H9 (cell line): ENCODE measurements around the gene GALT. TPM values are rescaled to one million over a fixed set of nuclear protein-coding genes. Genes with fewer than 3 reads are reported as not detected.
A peak's percentile ranks its signal among the peaks of the same experiment; 100 is the strongest.

Experiments
- DNase-seq: peaks from one replicate; pipeline ENCODE4 v3.0.0-alpha.2; 2017
- H2AFZ ChIP-seq: one replicate; pipeline ENCODE4 v1.6.1; 2013; ENCODE audit warnings: mild to moderate bottlenecking, low read length, control low read depth, moderate library complexity
- H2AK5ac ChIP-seq: 2 replicates; pipeline ENCODE4 v1.6.1; 2013; ENCODE audit warnings: low read length, control low read depth, mixed read lengths; ENCODE audit not compliant: insufficient read length
- H2BK120ac ChIP-seq: one replicate; pipeline ENCODE4 v1.6.1; 2013; ENCODE audit warnings: low read depth, mild to moderate bottlenecking, low read length, control low read depth, inconsistent platforms; ENCODE audit not compliant: poor library complexity, severe bottlenecking
- H2BK12ac ChIP-seq: 2 replicates; pipeline ENCODE4 v1.6.1; 2013; ENCODE audit warnings: low read length, control low read depth, mixed read lengths, low read depth; ENCODE audit not compliant: insufficient read length
- H2BK15ac ChIP-seq: 2 replicates; pipeline ENCODE4 v1.6.1; 2013; ENCODE audit warnings: low read depth, low read length, control low read depth
- H2BK20ac ChIP-seq: one replicate; pipeline ENCODE4 v1.6.1; 2013; ENCODE audit warnings: low read depth, mild to moderate bottlenecking, low read length, control low read depth, inconsistent platforms; ENCODE audit not compliant: poor library complexity, severe bottlenecking
- H2BK5ac ChIP-seq: 2 replicates; pipeline ENCODE4 v1.6.1; 2013; ENCODE audit warnings: low read length, control low read depth, mixed read lengths; ENCODE audit not compliant: insufficient read length
- H3K14ac ChIP-seq: 2 replicates; pipeline ENCODE4 v1.6.1; 2013; ENCODE audit warnings: low read length, control low read depth; ENCODE audit not compliant: insufficient read depth
- H3K18ac ChIP-seq: 2 replicates; pipeline ENCODE4 v1.6.1; 2013; ENCODE audit warnings: low read depth, mild to moderate bottlenecking, mixed read lengths, low read length, control low read depth; ENCODE audit not compliant: insufficient read length
- H3K23ac ChIP-seq: 2 replicates; pipeline ENCODE4 v1.6.1; 2013; ENCODE audit warnings: low read length, control low read depth, mixed read lengths, low read depth; ENCODE audit not compliant: insufficient read length
- H3K23me2 ChIP-seq: 2 replicates; pipeline ENCODE4 v1.6.1; 2013; ENCODE audit warnings: low read depth, mild to moderate bottlenecking, mixed read lengths, low read length, control low read depth; ENCODE audit not compliant: insufficient read length, poor library complexity, severe bottlenecking
- H3K27ac ChIP-seq: 2 replicates; pipeline ENCODE4 v1.5.1; 2013; ENCODE audit warnings: low read length, control low read depth, mixed read lengths, low read depth; ENCODE audit not compliant: insufficient read length
- H3K27me3 ChIP-seq: 2 replicates; pipeline ENCODE4 v1.6.1; 2013; ENCODE audit warnings: low read length, control low read depth, inconsistent platforms; ENCODE audit not compliant: insufficient read depth
- H3K4ac ChIP-seq: 2 replicates; pipeline ENCODE4 v1.6.1; 2013; ENCODE audit warnings: low read depth, mild to moderate bottlenecking, control low read depth, inconsistent platforms, low read length, moderate library complexity
- H3K4me1 ChIP-seq: 2 replicates; pipeline ENCODE4 v1.6.1; 2013; ENCODE audit warnings: low read length, control low read depth, inconsistent platforms; ENCODE audit not compliant: insufficient read depth
- H3K4me2 ChIP-seq: 2 replicates; pipeline ENCODE4 v1.6.1; 2013; ENCODE audit warnings: low read length, control low read depth, mixed read lengths; ENCODE audit not compliant: insufficient read length, insufficient read depth
- H3K56ac ChIP-seq: 2 replicates; pipeline ENCODE4 v1.6.1; 2013; ENCODE audit warnings: low read depth, mild to moderate bottlenecking, mixed read lengths, low read length, control low read depth; ENCODE audit not compliant: insufficient read length
- H3K79me1 ChIP-seq: 2 replicates; pipeline ENCODE4 v1.6.1; 2013; ENCODE audit warnings: low read depth, mild to moderate bottlenecking, moderate library complexity, low read length, control low read depth, inconsistent platforms; ENCODE audit not compliant: insufficient read depth, poor library complexity, severe bottlenecking
- H3K79me2 ChIP-seq: 2 replicates; pipeline ENCODE4 v1.6.1; 2013; ENCODE audit warnings: low read length, control low read depth, inconsistent platforms; ENCODE audit not compliant: insufficient read depth
- H3K9ac ChIP-seq: 2 replicates; pipeline ENCODE4 v1.6.1; 2013; ENCODE audit warnings: low read length, control low read depth, mixed read lengths; ENCODE audit not compliant: insufficient read length; ENCODE audit errors: extremely low read depth
- H3K9me3 ChIP-seq: one replicate; pipeline ENCODE4 v1.6.1; 2013; ENCODE audit warnings: low read depth, low read length, inconsistent platforms; ENCODE audit not compliant: control insufficient read depth
- H3T11ph ChIP-seq: one replicate; pipeline ENCODE4 v1.6.1; 2013; ENCODE audit warnings: mild to moderate bottlenecking, low read length, control low read depth, inconsistent platforms
- H4K20me1 ChIP-seq: one replicate; pipeline ENCODE4 v1.6.1; 2013; ENCODE audit not compliant: control insufficient read depth, insufficient read length, insufficient read depth
- H4K5ac ChIP-seq: 2 replicates; pipeline ENCODE4 v1.6.1; 2013; ENCODE audit warnings: low read depth, mild to moderate bottlenecking, mixed read lengths, low read length, control low read depth; ENCODE audit not compliant: insufficient read length
- H4K8ac ChIP-seq: replicated peaks from 2 replicates; pipeline ENCODE4 v1.6.1; 2013; ENCODE audit warnings: low read length, control low read depth, mixed read lengths, low read depth; ENCODE audit not compliant: insufficient read length
- H4K91ac ChIP-seq: 2 replicates; pipeline ENCODE4 v1.6.1; 2013; ENCODE audit warnings: low read depth, mild to moderate bottlenecking, moderate library complexity, mixed read lengths, low read length, control low read depth; ENCODE audit not compliant: insufficient read length
- H3K27ac Mint-ChIP-seq, 3 experiments: 2 replicates in 2 of 3; 3 replicates in 1 of 3; pipeline ENCODE4 v1.8.0; 2020 to 2021; ENCODE audit warnings: mixed read lengths in 3 of 3, mild to moderate bottlenecking in 1 of 3, moderate library complexity in 1 of 3
- H3K27me3 Mint-ChIP-seq: 2 replicates; pipeline ENCODE4 v1.8.0; 2021; ENCODE audit warnings: low read depth, mild to moderate bottlenecking, moderate library complexity, mixed read lengths
- H3K36me3 Mint-ChIP-seq, 3 experiments: 2 replicates in 2 of 3; 3 replicates in 1 of 3; pipeline ENCODE4 v1.8.0; 2020 to 2021; ENCODE audit warnings: low read depth in 3 of 3, mixed read lengths in 3 of 3; ENCODE audit not compliant: insufficient read depth in 1 of 3
- H3K4me1 Mint-ChIP-seq, 2 experiments: 2 replicates each; pipeline ENCODE4 v1.8.0; 2020; ENCODE audit warnings: mixed read lengths in 2 of 2
- H3K4me3 Mint-ChIP-seq, 2 experiments: 2 replicates in 1 of 2; 3 replicates in 1 of 2; pipeline ENCODE4 v1.8.0; 2020 to 2021; ENCODE audit warnings: mild to moderate bottlenecking in 2 of 2, mixed read lengths in 2 of 2, moderate library complexity in 1 of 2
- H3K9me3 Mint-ChIP-seq, 2 experiments: 2 replicates in 1 of 2; 3 replicates in 1 of 2; pipeline ENCODE4 v1.8.0; 2020; ENCODE audit warnings: mild to moderate bottlenecking in 2 of 2, mixed read lengths in 2 of 2, moderate library complexity in 1 of 2
- WGBS: extraction: QIAGEN DNeasy Blood & Tissue Kit; methylation state at CpG from one replicate; pipeline ENCODE4 v1.1.7; 2013; ENCODE audit warnings: missing lambda C conversion rate, low lambda C conversion rate, mixed read lengths; ENCODE audit not compliant: insufficient read length; ENCODE audit errors: extremely low coverage; 5-methylcytosine and 5-hydroxymethylcytosine counted together
- total RNA-seq: library from RNA; stranded (reverse); gene quantifications from 2 replicates; pipeline ENCODE4 v1.2.1, GENCODE V29; 2021
- TF ChIP-seq, protein P1 (sequence below): fragments of 200-600 bp; sonication (generic); conservative IDR thresholded peaks from 3 replicates; pipeline ENCODE4 v1.8.0; 2021; ENCODE audit warnings: antibody characterized with exemption, mild to moderate bottlenecking

GALT gene
- total RNA-seq, 1 experiment from 2014 or later = 41.5 TPM

DNA sequence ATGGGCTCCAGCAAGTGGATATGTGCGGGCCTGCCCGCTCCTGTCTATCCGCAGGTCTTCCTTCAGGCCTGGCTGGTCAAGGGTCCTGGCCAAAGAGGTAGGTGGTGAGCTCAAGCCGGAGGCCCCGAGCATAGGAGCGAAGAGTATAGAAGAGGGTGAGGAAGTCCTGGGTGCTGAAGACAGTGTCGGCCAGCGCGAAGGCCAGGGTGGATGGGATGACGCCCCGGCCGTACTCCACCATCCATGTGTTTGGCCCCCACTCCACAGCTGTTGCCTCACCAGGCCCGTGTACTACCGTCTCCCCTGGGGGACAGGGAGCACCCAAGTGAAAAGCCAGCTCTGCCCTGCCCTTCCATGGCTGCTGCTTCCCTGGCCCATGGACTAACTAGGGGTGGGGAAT lies 10.9 kb upstream of the GALT start:
- H2BK15ac ChIP-seq = no peak overlapping the region
- H3K79me2 ChIP-seq = no peaks in the 10 kb centered on the region; the same call in 1 of the 2 replicates
- H2BK5ac ChIP-seq = no peak overlapping the region
- H3K79me1 ChIP-seq = no peaks in the 10 kb centered on the region
- H3K4me1 Mint-ChIP-seq = peaks cover 20 to 31% of the 10 kb centered on the region in 2 experiments
- H3K9me3 Mint-ChIP-seq = no peaks in the 10 kb centered on the region; a peak in 1 of 5 replicates
- H3K27me3 Mint-ChIP-seq = peaks cover 34% of the 10 kb centered on the region
- no peak overlapping the region for H4K91ac ChIP-seq
- no peaks in the 10 kb centered on the region for H3K9me3 ChIP-seq
- no peak overlapping the region for H3K9ac ChIP-seq
- no peak overlapping the region for H3K18ac ChIP-seq
- no peak overlapping the region for H3K4me2 ChIP-seq
- H3K27me3 ChIP-seq = peaks cover 5% of the 10 kb centered on the region
- H3K4ac ChIP-seq = no peak overlapping the region
- H4K20me1 ChIP-seq = no peaks in the 10 kb centered on the region
- peaks cover 11% of the 10 kb centered on the region for H3K23me2 ChIP-seq
- peak overlapping the region; percentile 47 to 67; a peak in 4 of 5 replicates for H3K4me3 Mint-ChIP-seq
- H3K23ac ChIP-seq = no peak overlapping the region
- H2BK12ac ChIP-seq = no peak overlapping the region
- no peak overlapping the region for H2BK120ac ChIP-seq
- peaks cover 2 to 15% (median 10%) of the 10 kb centered on the region in 3 experiments; a peak in 6 of 7 replicates for H3K36me3 Mint-ChIP-seq
- no CpG with 5 or more reads among the region's 14 CpGs for WGBS
- H2AK5ac ChIP-seq = no peak overlapping the region
- H3K56ac ChIP-seq = no peak overlapping the region
- H3T11ph ChIP-seq = no peak overlapping the region
- no peak overlapping the region for H2BK20ac ChIP-seq
- no peak overlapping the region for H3K27ac ChIP-seq
- no peak overlapping the region for H4K5ac ChIP-seq
- no peak for DNase-seq
- no peak overlapping the region for H3K14ac ChIP-seq
- TF ChIP-seq, protein P1, sequence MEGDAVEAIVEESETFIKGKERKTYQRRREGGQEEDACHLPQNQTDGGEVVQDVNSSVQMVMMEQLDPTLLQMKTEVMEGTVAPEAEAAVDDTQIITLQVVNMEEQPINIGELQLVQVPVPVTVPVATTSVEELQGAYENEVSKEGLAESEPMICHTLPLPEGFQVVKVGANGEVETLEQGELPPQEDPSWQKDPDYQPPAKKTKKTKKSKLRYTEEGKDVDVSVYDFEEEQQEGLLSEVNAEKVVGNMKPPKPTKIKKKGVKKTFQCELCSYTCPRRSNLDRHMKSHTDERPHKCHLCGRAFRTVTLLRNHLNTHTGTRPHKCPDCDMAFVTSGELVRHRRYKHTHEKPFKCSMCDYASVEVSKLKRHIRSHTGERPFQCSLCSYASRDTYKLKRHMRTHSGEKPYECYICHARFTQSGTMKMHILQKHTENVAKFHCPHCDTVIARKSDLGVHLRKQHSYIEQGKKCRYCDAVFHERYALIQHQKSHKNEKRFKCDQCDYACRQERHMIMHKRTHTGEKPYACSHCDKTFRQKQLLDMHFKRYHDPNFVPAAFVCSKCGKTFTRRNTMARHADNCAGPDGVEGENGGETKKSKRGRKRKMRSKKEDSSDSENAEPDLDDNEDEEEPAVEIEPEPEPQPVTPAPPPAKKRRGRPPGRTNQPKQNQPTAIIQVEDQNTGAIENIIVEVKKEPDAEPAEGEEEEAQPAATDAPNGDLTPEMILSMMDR = no peak
- H3K27ac Mint-ChIP-seq = peak overlapping the region in 1 of 3 experiments; percentile 43; a peak in 1 of 7 replicates
- no peak overlapping the region for H4K8ac ChIP-seq
- no peak overlapping the region for H2AFZ ChIP-seq
- peaks cover 4% of the 10 kb centered on the region; the same call in 1 of the 2 replicates for H3K4me1 ChIP-seq
